GM12892 (cell line): ENCODE results near the gene GSTO2.

ENCODE experiments used
- POLR2A ChIP-seq: IDR thresholded peaks from 2 replicates; pipeline ENCODE4 v1.6.1; 2011; ENCODE audit warnings: low read depth, low read length, control low read depth
- POLR2AphosphoS5 ChIP-seq: IDR thresholded peaks from 2 replicates; pipeline ENCODE4 v1.6.1; 2011; ENCODE audit warnings: low read depth, low read length, control low read depth

- TF ChIP-seq POLR2AphosphoS5 (no peak), POLR2A (no peak)
Observed at GRCh38 chr10:104303594-104304355, 34.8 kb downstream of the GSTO2 start.
